SJCRH30 (cell line): ENCODE results near the gene AAGAB. TPM values are rescaled to one million over a fixed set of nuclear protein-coding genes. Genes with fewer than 3 reads are reported as not detected.

Experiments used
- DNase-seq, 2 experiments: peaks; one replicate each; pipeline ENCODE4 v3.0.0-alpha.2; 2015 to 2020
- H3K27ac ChIP-seq: fragments of 250-450 bp; sonication (Bioruptor Pico); 2 replicates; pipeline ENCODE4 v1.5.1; 2020; ENCODE audit warnings: mild to moderate bottlenecking, moderate library complexity
- H3K27me3 ChIP-seq: fragments of 250-450 bp; sonication (Bioruptor Pico); 2 replicates; pipeline ENCODE4 v1.5.1; 2020; ENCODE audit warnings: mild to moderate bottlenecking, moderate library complexity
- H3K36me3 ChIP-seq: fragments of 250-450 bp; sonication (Bioruptor Pico); 2 replicates; pipeline ENCODE4 v1.5.1; 2020; ENCODE audit warnings: mild to moderate bottlenecking, moderate library complexity
- H3K4me1 ChIP-seq: fragments of 250-450 bp; sonication (Bioruptor Pico); 2 replicates; pipeline ENCODE4 v1.5.1; 2020; ENCODE audit warnings: mild to moderate bottlenecking, moderate library complexity
- H3K4me3 ChIP-seq: fragments of 250-450 bp; sonication (Bioruptor Pico); 2 replicates; pipeline ENCODE4 v1.5.1; 2020; ENCODE audit warnings: mild to moderate bottlenecking, moderate library complexity
- H3K9me3 ChIP-seq: fragments of 250-450 bp; sonication (Bioruptor Pico); replicated peaks from 2 replicates; pipeline ENCODE4 v1.5.1; 2020; ENCODE audit warnings: mild to moderate bottlenecking, moderate library complexity
- total RNA-seq: library from RNA; depleted of rRNA; stranded (reverse); fragments of >200 nt; shearing (Covaris generic); gene quantifications from 2 replicates; pipeline ENCODE4 v1.2.3, GENCODE V29; 2014

Gene AAGAB
- total RNA-seq, 1 experiment from 2014 or later, result 54.8 TPM

- Histone ChIP-seq H3K9me3 (no peaks in the 10 kb centered on the region), H3K4me3 (no peak overlapping the region), H3K27me3 (no peaks in the 10 kb centered on the region), H3K36me3 (peaks cover 10% of the 10 kb centered on the region; the same call in 1 of the 2 replicates), H3K27ac (no peak overlapping the region), H3K4me1 (peaks cover 39% of the 10 kb centered on the region)
- no peak for DNase-seq
Measured at GRCh38 chr15:67172172-67172571, 82.3 kb downstream of the AAGAB start.

GRCh38 chr15:67171471-67171870 lies 83.0 kb downstream of the AAGAB start:
- H3K36me3 ChIP-seq, result peaks cover 12% of the 10 kb centered on the region; the same call in 1 of the 2 replicates

GRCh38 chr15:67170143-67170925 lies 84.1 kb downstream of the AAGAB start:
- H3K36me3 ChIP-seq, result peaks cover 13% of the 10 kb centered on the region; the same call in 1 of the 2 replicates
- H3K4me3 ChIP-seq, result no peak overlapping the region
- H3K27me3 ChIP-seq, result no peaks in the 10 kb centered on the region
- peaks cover 22% of the 10 kb centered on the region for H3K4me1 ChIP-seq
- peak; percentile 30 to 55 for DNase-seq
- H3K27ac ChIP-seq, result no peak overlapping the region
- H3K9me3 ChIP-seq, result no peaks in the 10 kb centered on the region

More at GRCh38 chr15:67171471-67171870, 83.0 kb downstream of the AAGAB start:
- Histone ChIP-seq H3K27ac (no peak overlapping the region), H3K4me1 (peaks cover 34% of the 10 kb centered on the region), H3K9me3 (no peaks in the 10 kb centered on the region), H3K4me3 (no peak overlapping the region), H3K27me3 (no peaks in the 10 kb centered on the region)
- DNase-seq, result peak in 1 of 2 experiments; percentile 30

GRCh38 chr15:67168694-67169093 lies 85.8 kb downstream of the AAGAB start:
- H3K4me1 ChIP-seq, result peaks cover 19% of the 10 kb centered on the region
- H3K9me3 ChIP-seq, result no peaks in the 10 kb centered on the region
- H3K36me3 ChIP-seq, result peaks cover 13% of the 10 kb centered on the region; the same call in 1 of the 2 replicates
- no peaks in the 10 kb centered on the region for H3K27me3 ChIP-seq
- H3K27ac ChIP-seq, result no peak overlapping the region
- H3K4me3 ChIP-seq, result no peak overlapping the region
- no peak for DNase-seq

GRCh38 chr15:67167091-67167490 lies 87.4 kb downstream of the AAGAB start:
- H3K4me1 ChIP-seq, result peaks cover 19% of the 10 kb centered on the region
- no peaks in the 10 kb centered on the region for H3K9me3 ChIP-seq
- H3K36me3 ChIP-seq, result peaks cover 7% of the 10 kb centered on the region; the same call in 1 of the 2 replicates
- no peak overlapping the region for H3K4me3 ChIP-seq
- no peak for DNase-seq
- H3K27ac ChIP-seq, result no peak overlapping the region
- no peaks in the 10 kb centered on the region for H3K27me3 ChIP-seq

GRCh38 chr15:67166280-67167009 lies 88.0 kb downstream of the AAGAB start:
- Histone ChIP-seq H3K4me1 (peaks cover 18% of the 10 kb centered on the region), H3K4me3 (no peak overlapping the region)

GRCh38 chr15:67165254-67166253 lies 88.9 kb downstream of the AAGAB start:
- Histone ChIP-seq H3K27me3 (no peaks in the 10 kb centered on the region), H3K4me3 (no peak overlapping the region), H3K9me3 (no peaks in the 10 kb centered on the region), H3K27ac (no peak overlapping the region), H3K4me1 (peaks cover 9% of the 10 kb centered on the region), H3K36me3 (peaks cover 7% of the 10 kb centered on the region; the same call in 1 of the 2 replicates)
- DNase-seq, result no peak

More at GRCh38 chr15:67166280-67167009, 88.0 kb downstream of the AAGAB start:
- H3K27ac ChIP-seq, result no peak overlapping the region
- no peaks in the 10 kb centered on the region for H3K9me3 ChIP-seq
- DNase-seq, result no peak
- H3K36me3 ChIP-seq, result peaks cover 7% of the 10 kb centered on the region; the same call in 1 of the 2 replicates
- H3K27me3 ChIP-seq, result no peaks in the 10 kb centered on the region

- H3K9me3 ChIP-seq, result no peaks in the 10 kb centered on the region
- peaks cover 7% of the 10 kb centered on the region; the same call in 1 of the 2 replicates for H3K36me3 ChIP-seq
- no peak overlapping the region for H3K4me3 ChIP-seq
- H3K27ac ChIP-seq, result no peak overlapping the region
- H3K27me3 ChIP-seq, result no peaks in the 10 kb centered on the region
- DNase-seq, result no peak
- H3K4me1 ChIP-seq, result peaks cover 2% of the 10 kb centered on the region
Measured at GRCh38 chr15:67164811-67165253, 89.6 kb downstream of the AAGAB start.

GRCh38 chr15:67164401-67164791 lies 90.1 kb downstream of the AAGAB start:
- H3K36me3 ChIP-seq, result peaks cover 7% of the 10 kb centered on the region; the same call in 1 of the 2 replicates
- no peak for DNase-seq
- H3K27me3 ChIP-seq, result no peaks in the 10 kb centered on the region
- H3K4me3 ChIP-seq, result no peak overlapping the region
- no peak overlapping the region for H3K27ac ChIP-seq
- H3K9me3 ChIP-seq, result no peaks in the 10 kb centered on the region
- H3K4me1 ChIP-seq, result no peaks in the 10 kb centered on the region

GRCh38 chr15:67163180-67163579 lies 91.3 kb downstream of the AAGAB start:
- H3K36me3 ChIP-seq, result 0 out of 2 replicates have a peak, but pooled peaks cover 3% of the 10 kb centered on the region
- no peak overlapping the region for H3K27ac ChIP-seq
- no peaks in the 10 kb centered on the region for H3K9me3 ChIP-seq
- no peak overlapping the region for H3K4me3 ChIP-seq
- H3K4me1 ChIP-seq, result 0 out of 2 replicates have a peak, but pooled peaks cover 3% of the 10 kb centered on the region
- H3K27me3 ChIP-seq, result no peaks in the 10 kb centered on the region
- DNase-seq, result no peak

GRCh38 chr15:67161881-67162280 lies 92.6 kb downstream of the AAGAB start:
- Histone ChIP-seq H3K27me3 (no peaks in the 10 kb centered on the region), H3K36me3 (0 out of 2 replicates have a peak, but pooled peaks cover 3% of the 10 kb centered on the region), H3K27ac (no peak overlapping the region)

GRCh38 chr15:67161412-67161811 lies 93.0 kb downstream of the AAGAB start:
- 0 out of 2 replicates have a peak, but pooled peaks cover under 1% of the 10 kb centered on the region for H3K36me3 ChIP-seq
- H3K9me3 ChIP-seq, result no peaks in the 10 kb centered on the region
- no peak overlapping the region for H3K27ac ChIP-seq
- H3K4me3 ChIP-seq, result no peak overlapping the region
- no peaks in the 10 kb centered on the region for H3K27me3 ChIP-seq
- DNase-seq, result no peak
- 0 out of 2 replicates have a peak, but pooled peaks cover 3% of the 10 kb centered on the region for H3K4me1 ChIP-seq

More at GRCh38 chr15:67161881-67162280, 92.6 kb downstream of the AAGAB start:
- Histone ChIP-seq H3K9me3 (no peaks in the 10 kb centered on the region), H3K4me3 (no peak overlapping the region), H3K4me1 (0 out of 2 replicates have a peak, but pooled peaks cover 3% of the 10 kb centered on the region)
- DNase-seq, result no peak

- Histone ChIP-seq H3K4me1 (0 out of 2 replicates have a peak, but pooled peaks cover 3% of the 10 kb centered on the region), H3K9me3 (no peaks in the 10 kb centered on the region), H3K36me3 (peaks cover 2% of the 10 kb centered on the region; the same call in 1 of the 2 replicates), H3K4me3 (no peak overlapping the region), H3K27ac (no peak overlapping the region), H3K27me3 (no peaks in the 10 kb centered on the region)
- no peak for DNase-seq
Measured at GRCh38 chr15:67158367-67158766, 96.1 kb downstream of the AAGAB start.
